GM19193 (cell line): ENCODE measurements around the gene GPR150.

Experiments
- POLR2A ChIP-seq: IDR thresholded peaks from 4 replicates; pipeline ENCODE4 v1.6.1; 2011; ENCODE audit not compliant: insufficient read depth, insufficient read length; ENCODE audit errors: extremely low read depth

Gene GPR150

GRCh38 chr5:95638632-95639031 lies 18.7 kb downstream of the GPR150 start:
- no peak for TF ChIP-seq POLR2A

- no peak for TF ChIP-seq POLR2A
Observed at GRCh38 chr5:95641741-95642220, 21.9 kb downstream of the GPR150 start.

- TF ChIP-seq POLR2A: no peak
Observed at GRCh38 chr5:95643152-95643551, 23.3 kb downstream of the GPR150 start.

- no peak for TF ChIP-seq POLR2A
Observed at GRCh38 chr5:95644351-95645042, 24.6 kb downstream of the GPR150 start.

- peak; percentile 80 for TF ChIP-seq POLR2A
Observed at GRCh38 chr5:95646569-95647431, 26.9 kb downstream of the GPR150 start, which contains the start of gene RFESD. Gene RFESD (plus strand): TSS chr5:95646777. CDS start chr5:95652272, 5,495 bp downstream.

- no peak for TF ChIP-seq POLR2A
Observed at GRCh38 chr5:95647886-95648860, 28.3 kb downstream of the GPR150 start.

- no peak for TF ChIP-seq POLR2A
Observed at GRCh38 chr5:95649274-95649673, 29.4 kb downstream of the GPR150 start.

GRCh38 chr5:95649842-95650620 lies 30.1 kb downstream of the GPR150 start:
- TF ChIP-seq POLR2A: no peak

GRCh38 chr5:95652849-95653248 lies 33.0 kb downstream of the GPR150 start:
- TF ChIP-seq POLR2A: no peak

- TF ChIP-seq POLR2A: no peak
Observed at GRCh38 chr5:95654196-95654595, 34.3 kb downstream of the GPR150 start.

GRCh38 chr5:95655575-95655974 lies 35.7 kb downstream of the GPR150 start:
- no peak for TF ChIP-seq POLR2A

GRCh38 chr5:95660060-95660459 lies 40.2 kb downstream of the GPR150 start:
- no peak for TF ChIP-seq POLR2A

- no peak for TF ChIP-seq POLR2A
Observed at GRCh38 chr5:95662946-95663345, 43.1 kb downstream of the GPR150 start.
